Activated CD4-positive, alpha-beta T cell treated with anti-CD3 and anti-CD28 coated beads, Interleukin-2, amount 10 ng/mL, durations not matched to agents 7 days and 5 days (primary cell): ENCODE data around the gene SIGLEC6. TPM values are rescaled to one million over a fixed set of nuclear protein-coding genes. Genes with fewer than 3 reads are reported as not detected.

ENCODE experiments used
- CTCF ChIA-PET: fragments of 350-600 bp; sonication (Branson Sonifier 250); formaldehyde crosslinking; loops from one replicate; lab custom pipeline; 2021; ENCODE audit warnings: antibody characterized with exemption; lab: Charles Lee
- POLR2A ChIA-PET: fragments of 350-600 bp; sonication (Branson Sonifier 250); formaldehyde crosslinking; loops from one replicate; lab custom pipeline; 2021; ENCODE audit warnings: antibody characterized with exemption; lab: Charles Lee
- DNase-seq: peaks from one replicate; pipeline ENCODE4 v3.0.0-alpha.2; 2020
- H3K27ac Mint-ChIP-seq: one replicate; pipeline ENCODE4 v1.8.0; 2021; ENCODE audit warnings: mild to moderate bottlenecking, moderate library complexity, mixed read lengths
- H3K27me3 Mint-ChIP-seq: one replicate; pipeline ENCODE4 v1.8.0; 2021; ENCODE audit warnings: mixed read lengths
- H3K36me3 Mint-ChIP-seq: one replicate; pipeline ENCODE4 v1.8.0; 2021; ENCODE audit warnings: low read depth, mixed read lengths
- H3K4me1 Mint-ChIP-seq: one replicate; pipeline ENCODE4 v1.8.0; 2021; ENCODE audit warnings: mixed read lengths
- H3K4me3 Mint-ChIP-seq: one replicate; pipeline ENCODE4 v1.8.0; 2021; ENCODE audit warnings: mild to moderate bottlenecking, moderate library complexity, mixed read lengths
- H3K9me3 Mint-ChIP-seq: one replicate; pipeline ENCODE4 v1.8.0; 2021; ENCODE audit warnings: mixed read lengths
- total RNA-seq, 2 experiments: library from RNA; stranded (reverse); gene quantifications; one replicate each; pipeline ENCODE4 v1.2.3, GENCODE V29; 2021

The SIGLEC6 gene
- under 1 TPM; 0.29 to 0.69 TPM for total RNA-seq

GRCh38 chr19:51531349-51532315 is at the start of gene SIGLEC6:
Gene SIGLEC6 (minus strand): TSS chr19:51531670. CDS start chr19:51531648, 22 bp downstream.
- peaks cover 52% of the 10 kb centered on the region for H3K27me3 Mint-ChIP-seq
- ChIA-PET POLR2A (no interaction called here), CTCF (interaction anchor here (2.2 kb wide), 1 partner anchor 16 kb away, joined by 9 read pairs; no protein-coding TSS in a partner anchor)
- no peak within 1 kb of the TSS for H3K4me3 Mint-ChIP-seq
- no peak within 1 kb of the TSS for H3K27ac Mint-ChIP-seq
- no peaks in the 10 kb centered on the region for H3K9me3 Mint-ChIP-seq
- DNase-seq: peak; percentile 39
- H3K36me3 Mint-ChIP-seq: peaks cover 1% of the 10 kb centered on the region
- H3K4me1 Mint-ChIP-seq: peaks cover 7% of the 10 kb centered on the region

DNA sequence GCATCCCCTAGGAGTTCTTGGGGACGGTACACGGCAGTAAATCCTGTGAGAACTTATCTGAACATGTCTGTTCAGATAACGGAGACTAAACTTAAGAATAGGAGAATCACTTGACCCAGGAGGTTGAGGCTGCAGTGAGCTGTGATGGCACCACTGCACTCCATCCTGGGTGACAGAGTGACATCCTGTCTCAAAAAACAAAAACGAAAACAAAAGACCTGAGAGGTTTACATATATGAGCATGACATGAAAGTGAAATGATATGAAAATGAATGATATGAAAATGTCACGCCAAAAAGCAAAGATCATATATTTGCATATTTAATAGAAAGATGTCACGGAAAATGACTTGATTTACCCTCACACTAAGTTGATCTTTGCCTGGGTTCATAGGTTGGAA is 45.4 kb upstream of the SIGLEC6 start:
- no peak for DNase-seq
- Mint-ChIP-seq H3K27ac (peak overlapping the region; percentile 33), H3K4me1 (peaks cover 25% of the 10 kb centered on the region), H3K27me3 (no peaks in the 10 kb centered on the region), H3K4me3 (no peak overlapping the region), H3K9me3 (peaks cover 10% of the 10 kb centered on the region), H3K36me3 (peaks cover 42% of the 10 kb centered on the region)
- POLR2A ChIA-PET: no interaction called here
- CTCF ChIA-PET: no interaction called here

DNA sequence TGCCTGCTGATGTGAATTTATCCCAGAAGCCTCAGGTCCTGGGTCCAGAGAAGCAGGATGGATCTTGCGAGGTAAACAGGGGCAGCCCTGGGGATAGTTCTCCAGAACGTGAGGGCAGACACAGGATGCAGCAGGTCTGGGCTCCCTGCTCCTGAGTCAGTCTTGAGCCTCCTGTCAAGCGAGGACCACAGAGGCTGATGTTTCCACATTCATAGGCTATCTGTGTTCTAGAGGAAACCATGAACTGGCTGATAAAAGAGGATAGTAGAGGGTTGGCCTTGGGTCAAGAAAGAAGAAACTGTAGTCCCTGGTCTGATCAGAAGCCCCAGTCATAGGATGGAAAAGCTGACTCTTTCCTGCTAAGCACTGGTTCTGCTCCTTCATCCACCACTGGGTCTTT is 41.9 kb upstream of the SIGLEC6 start:
- Mint-ChIP-seq H3K4me1 (peaks cover 39% of the 10 kb centered on the region), H3K4me3 (no peak overlapping the region), H3K27ac (no peak overlapping the region), H3K9me3 (peaks cover 5% of the 10 kb centered on the region), H3K27me3 (peaks cover 6% of the 10 kb centered on the region), H3K36me3 (peaks cover 35% of the 10 kb centered on the region)
- DNase-seq: no peak
- POLR2A ChIA-PET: no interaction called here
- CTCF ChIA-PET: no interaction called here

DNA sequence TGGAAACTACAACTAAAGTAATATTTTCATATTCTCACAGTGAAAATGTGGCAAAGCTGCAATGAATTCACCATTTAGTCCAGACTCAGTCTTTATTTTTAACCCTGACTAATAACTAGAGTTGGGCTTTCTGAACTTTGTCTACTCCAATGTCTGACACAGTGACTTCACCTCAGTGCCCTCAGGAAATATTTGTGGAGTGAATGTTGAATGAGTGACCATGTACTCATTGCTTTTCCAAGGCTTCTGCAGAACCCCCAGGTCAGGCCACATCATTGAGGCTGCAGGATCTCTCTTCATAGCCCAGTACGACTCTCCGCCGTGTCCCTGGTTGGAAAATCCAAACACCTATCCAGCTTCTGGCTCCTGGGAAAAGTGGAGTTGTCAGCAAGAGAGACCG is 41.4 kb upstream of the SIGLEC6 start:
- Mint-ChIP-seq H3K4me1 (peaks cover 39% of the 10 kb centered on the region), H3K9me3 (peaks cover 5% of the 10 kb centered on the region), H3K27me3 (peaks cover 9% of the 10 kb centered on the region), H3K4me3 (no peak overlapping the region), H3K36me3 (peaks cover 35% of the 10 kb centered on the region), H3K27ac (no peak overlapping the region)
- CTCF ChIA-PET: no interaction called here
- DNase-seq: no peak
- POLR2A ChIA-PET: no interaction called here

- CTCF ChIA-PET: no interaction called here
- POLR2A ChIA-PET: no interaction called here
- peaks cover 33% of the 10 kb centered on the region for H3K36me3 Mint-ChIP-seq
- H3K4me1 Mint-ChIP-seq: peaks cover 39% of the 10 kb centered on the region
- peak overlapping the region; percentile 99 for H3K4me3 Mint-ChIP-seq
- H3K27ac Mint-ChIP-seq: no peak overlapping the region
- H3K27me3 Mint-ChIP-seq: peaks cover 9% of the 10 kb centered on the region
- H3K9me3 Mint-ChIP-seq: peaks cover 5% of the 10 kb centered on the region
- no peak for DNase-seq
Measured at GRCh38 chr19:51572410-51572809, 40.9 kb upstream of the SIGLEC6 start.

DNA sequence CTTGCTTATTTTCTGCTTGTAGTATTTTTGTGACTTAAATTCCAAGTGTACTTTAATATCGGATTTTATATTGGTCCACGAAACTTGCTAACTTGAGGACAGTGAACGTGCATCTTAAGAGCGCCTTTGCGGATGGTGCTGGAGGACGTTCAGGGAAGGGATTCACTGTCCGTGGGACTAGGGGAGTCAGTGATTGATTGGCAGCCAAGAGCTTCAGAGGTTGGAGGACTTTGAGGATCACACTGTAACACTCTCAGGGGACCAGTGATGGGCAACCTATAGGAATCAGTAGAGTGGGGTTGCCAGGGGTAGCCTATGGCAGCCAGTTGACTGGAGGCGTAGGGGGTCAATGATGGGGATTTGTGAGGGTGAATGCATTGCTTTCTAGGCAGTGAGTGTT is 40.1 kb upstream of the SIGLEC6 start:
- peaks cover 25% of the 10 kb centered on the region for H3K36me3 Mint-ChIP-seq
- H3K4me1 Mint-ChIP-seq: peaks cover 32% of the 10 kb centered on the region
- H3K9me3 Mint-ChIP-seq: peaks cover under 1% of the 10 kb centered on the region
- ChIA-PET CTCF (interaction anchor here (1.0 kb wide), 1 partner anchor 23 kb away, joined by 6 read pairs; no protein-coding TSS in a partner anchor), POLR2A (no interaction called here)
- peaks cover 10% of the 10 kb centered on the region for H3K27me3 Mint-ChIP-seq
- peak overlapping the region; percentile 81 for H3K27ac Mint-ChIP-seq
- DNase-seq: no peak
- peak overlapping the region; percentile 99 for H3K4me3 Mint-ChIP-seq

- ChIA-PET CTCF (interaction anchor here (1.0 kb wide), 1 partner anchor 23 kb away, joined by 6 read pairs; no protein-coding TSS in a partner anchor), POLR2A (no interaction called here)
- Mint-ChIP-seq H3K4me3 (peak within 1 kb of the TSS; percentile 99), H3K4me1 (peaks cover 32% of the 10 kb centered on the region), H3K27me3 (peaks cover 11% of the 10 kb centered on the region), H3K36me3 (peaks cover 24% of the 10 kb centered on the region), H3K9me3 (no peaks in the 10 kb centered on the region), H3K27ac (peak within 1 kb of the TSS; percentile 81)
- peak; percentile 83 for DNase-seq
Measured at GRCh38 chr19:51570962-51571575, 39.6 kb upstream of the SIGLEC6 start, which contains the start of gene ZNF175. Gene ZNF175 (plus strand): TSS chr19:51571283. CDS start chr19:51573330, 2,047 bp downstream.

DNA sequence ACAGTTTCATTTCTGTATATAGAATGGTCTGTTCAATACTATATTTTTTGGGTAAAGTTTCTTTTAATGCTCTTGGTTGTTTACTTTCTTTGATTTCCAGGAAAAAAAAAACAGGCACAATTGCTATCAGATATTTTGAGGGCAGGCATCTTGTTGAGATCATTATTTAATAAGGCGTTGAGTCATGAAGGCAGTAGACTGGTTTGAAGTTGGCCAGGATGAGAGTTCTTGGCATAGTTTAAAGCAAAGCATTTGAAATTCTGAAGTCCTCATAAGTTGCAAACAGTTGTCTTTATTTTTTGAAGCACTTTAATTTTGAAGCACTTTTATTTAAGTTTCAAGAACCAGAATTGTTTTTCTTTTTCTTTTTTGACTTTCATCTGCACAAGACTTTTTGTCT is 37.0 kb upstream of the SIGLEC6 start:
- Mint-ChIP-seq H3K4me3 (no peak overlapping the region), H3K4me1 (peaks cover 27% of the 10 kb centered on the region), H3K36me3 (peaks cover 13% of the 10 kb centered on the region), H3K9me3 (no peaks in the 10 kb centered on the region), H3K27me3 (peaks cover 17% of the 10 kb centered on the region), H3K27ac (no peak overlapping the region)
- ChIA-PET POLR2A (no interaction called here), CTCF (no interaction called here)
- DNase-seq: no peak

DNA sequence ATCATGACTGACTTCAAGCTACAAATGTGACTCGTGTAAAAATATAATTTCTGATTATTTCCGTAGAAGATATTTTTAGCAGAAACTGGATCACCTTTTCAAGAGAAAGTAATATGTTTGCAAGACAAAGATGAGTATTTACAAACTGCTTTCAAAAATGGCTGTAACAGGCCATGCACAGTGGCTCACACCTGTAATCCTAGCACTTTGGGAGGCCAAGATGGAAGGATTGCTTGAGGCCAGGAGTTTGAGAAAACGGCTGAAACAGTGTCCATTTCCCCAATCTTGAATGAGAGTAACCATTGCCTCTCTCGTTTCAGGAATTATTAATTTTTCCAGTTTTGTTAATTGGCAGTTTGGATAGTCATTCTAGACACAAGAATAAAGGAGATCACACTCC is 36.1 kb upstream of the SIGLEC6 start:
- peaks cover 18% of the 10 kb centered on the region for H3K27me3 Mint-ChIP-seq
- H3K27ac Mint-ChIP-seq: no peak overlapping the region
- no peak for DNase-seq
- peaks cover 24% of the 10 kb centered on the region for H3K4me1 Mint-ChIP-seq
- peaks cover 10% of the 10 kb centered on the region for H3K36me3 Mint-ChIP-seq
- no peak overlapping the region for H3K4me3 Mint-ChIP-seq
- H3K9me3 Mint-ChIP-seq: no peaks in the 10 kb centered on the region
- POLR2A ChIA-PET: no interaction called here
- CTCF ChIA-PET: no interaction called here

- Mint-ChIP-seq H3K27ac (no peak overlapping the region), H3K4me3 (no peak overlapping the region), H3K4me1 (peaks cover 14% of the 10 kb centered on the region), H3K36me3 (peaks cover 5% of the 10 kb centered on the region), H3K9me3 (no peaks in the 10 kb centered on the region), H3K27me3 (peaks cover 21% of the 10 kb centered on the region)
- ChIA-PET POLR2A (no interaction called here), CTCF (interaction anchor here (0.6 to 0.7 kb wide), 2 partner anchors 14 to 208 kb away, joined by 3 to 4 read pairs; no protein-coding TSS in a partner anchor)
- no peak for DNase-seq
Measured at GRCh38 chr19:51566489-51567100, 35.1 kb upstream of the SIGLEC6 start.

GRCh38 chr19:51565583-51565982 is 34.1 kb upstream of the SIGLEC6 start:
- POLR2A ChIA-PET: no interaction called here
- Mint-ChIP-seq H3K9me3 (no peaks in the 10 kb centered on the region), H3K4me3 (no peak overlapping the region), H3K27me3 (peaks cover 30% of the 10 kb centered on the region), H3K36me3 (no peaks in the 10 kb centered on the region), H3K27ac (no peak overlapping the region), H3K4me1 (peaks cover 5% of the 10 kb centered on the region)
- no peak for DNase-seq
- CTCF ChIA-PET: no interaction called here

- POLR2A ChIA-PET: no interaction called here
- Mint-ChIP-seq H3K4me1 (peaks cover 2% of the 10 kb centered on the region), H3K9me3 (no peaks in the 10 kb centered on the region), H3K4me3 (no peak overlapping the region), H3K27me3 (peaks cover 36% of the 10 kb centered on the region), H3K27ac (no peak overlapping the region), H3K36me3 (no peaks in the 10 kb centered on the region)
- DNase-seq: no peak
- CTCF ChIA-PET: no interaction called here
Measured at GRCh38 chr19:51564791-51565190, 33.3 kb upstream of the SIGLEC6 start.
